ENCODE data around the gene HEBP1.

The HEBP1 gene

DNA sequence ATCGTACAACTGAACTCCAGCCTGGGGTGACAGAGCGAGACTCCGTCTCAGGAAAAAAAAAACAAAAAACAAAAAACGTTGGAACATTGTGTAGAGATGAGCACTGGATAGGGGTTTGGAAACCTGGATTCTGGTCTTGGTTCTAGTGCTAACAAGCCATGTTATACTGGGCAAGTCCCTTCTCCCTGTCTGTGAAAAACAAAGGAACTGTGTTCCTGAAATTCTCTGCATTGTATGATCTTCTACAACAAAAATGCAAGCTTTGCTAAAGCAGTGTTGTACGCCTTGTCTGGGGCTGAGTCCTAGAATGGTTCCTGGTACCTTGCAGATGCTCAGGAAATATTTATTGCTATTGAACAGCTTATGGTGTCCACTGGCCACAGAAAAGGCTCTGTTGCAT lies 61.5 kb downstream of the HEBP1 start:
- H3K27ac ChIP-seq (ENCODE audit: low read depth, low read length): peak overlapping the region; percentile 53
- no peak overlapping the region for H3K23ac ChIP-seq (ENCODE audit: low read length)
- no peak overlapping the region for H3K4me2 ChIP-seq (ENCODE audit: low read length)
- peaks cover 2% of the 10 kb centered on the region for H3K79me2 ChIP-seq (ENCODE audit: control insufficient read depth, insufficient read depth, low read length, poor library complexity)
- peak overlapping the region; percentile 77 for H2BK120ac ChIP-seq (ENCODE audit: insufficient read depth, low read length, poor library complexity)
- no peak overlapping the region for H2AK5ac ChIP-seq (ENCODE audit: low read length)
- no peak overlapping the region for H3K9ac ChIP-seq (ENCODE audit: low read length)
- no peak overlapping the region for H4K8ac ChIP-seq (ENCODE audit: low read depth, low read length)
- no peak overlapping the region for H2AFZ ChIP-seq (ENCODE audit: insufficient read depth, low read length, poor library complexity)
- peak overlapping the region; percentile 76 for H4K91ac ChIP-seq (ENCODE audit: low read depth, low read length)
- H3K27me3 ChIP-seq (ENCODE audit: insufficient read depth, low read length): no peaks in the 10 kb centered on the region
- H3K18ac ChIP-seq (ENCODE audit: low read length): no peak overlapping the region
- no CpG with 5 or more reads among the region's 5 CpGs for WGBS (ENCODE audit: extremely low coverage, insufficient coverage, insufficient read length)
- H3K14ac ChIP-seq (ENCODE audit: low read length): no peak overlapping the region
- no peaks in the 10 kb centered on the region for H3K9me3 ChIP-seq (ENCODE audit: insufficient read depth, low read depth, low read length)
- H3K4me1 ChIP-seq (ENCODE audit: control insufficient read depth in 1 of 2, insufficient read depth in 2 of 2, low read length in 2 of 2): peaks cover 12 to 25% of the 10 kb centered on the region in 2 experiments
- H3K4me3 ChIP-seq (ENCODE audit: low read depth, low read length): no peak overlapping the region
- peaks cover 12% of the 10 kb centered on the region for H3K79me1 ChIP-seq (ENCODE audit: low read length)
- H3K36me3 ChIP-seq (ENCODE audit: control insufficient read depth in 1 of 2, insufficient read depth in 2 of 2, low read length in 2 of 2): peaks cover 0 to 2% of the 10 kb centered on the region in 2 experiments
- no peak overlapping the region for H3K4ac ChIP-seq (ENCODE audit: low read depth, low read length)
- no peak overlapping the region for H4K12ac ChIP-seq (ENCODE audit: low read depth, low read length)
- peak overlapping the region; percentile 53 for H2BK12ac ChIP-seq (ENCODE audit: low read length)
- H2BK5ac ChIP-seq (ENCODE audit: low read depth, low read length, poor library complexity): peak overlapping the region; percentile 73
- DNase-seq: peak; percentile 36 to 84

DNA sequence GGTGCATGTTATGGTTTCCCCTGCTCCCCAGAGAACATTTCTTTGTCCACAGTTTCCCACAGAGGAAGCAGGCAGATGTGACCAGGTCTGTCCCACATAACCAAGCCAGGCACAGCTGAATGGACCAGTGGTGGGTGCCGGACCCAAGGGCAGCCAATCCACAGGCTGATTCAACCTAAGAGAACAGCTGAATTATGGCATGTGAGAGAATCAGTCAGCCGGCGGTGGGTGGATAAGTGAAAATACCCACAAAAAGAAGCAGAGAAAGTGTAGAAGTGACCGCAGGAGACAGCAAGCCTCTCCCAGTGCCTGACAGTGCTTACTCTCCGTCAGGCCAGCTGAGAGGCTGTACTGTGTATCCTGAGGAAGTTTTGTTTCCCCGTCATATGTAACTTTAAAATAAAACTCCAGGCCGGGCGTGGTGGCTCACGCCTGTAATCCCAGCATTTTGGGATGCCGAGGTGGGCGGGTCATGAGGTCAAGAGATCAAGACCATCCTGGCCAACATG lies 63.0 kb downstream of the HEBP1 start:
- Histone ChIP-seq H2AK5ac (ENCODE audit: low read length) (peak overlapping the region; percentile 95), H3K18ac (ENCODE audit: low read length) (no peak overlapping the region), H3K4me1 (ENCODE audit: control insufficient read depth in 1 of 2, insufficient read depth in 2 of 2, low read length in 2 of 2) (peaks cover 12 to 23% of the 10 kb centered on the region in 2 experiments), H3K23ac (ENCODE audit: low read length) (no peak overlapping the region), H4K91ac (ENCODE audit: low read depth, low read length) (peak overlapping the region; percentile 55), H3K4me3 (ENCODE audit: low read depth, low read length) (no peak overlapping the region), H2BK5ac (ENCODE audit: low read depth, low read length, poor library complexity) (peak overlapping the region; percentile 49), H3K36me3 (ENCODE audit: control insufficient read depth in 1 of 2, insufficient read depth in 2 of 2, low read length in 2 of 2) (peaks cover 0 to 2% of the 10 kb centered on the region in 2 experiments), H3K9me3 (ENCODE audit: insufficient read depth, low read depth, low read length) (no peaks in the 10 kb centered on the region), H3K4ac (ENCODE audit: low read depth, low read length) (no peak overlapping the region), H3K27ac (ENCODE audit: low read depth, low read length) (no peak overlapping the region), H2BK120ac (ENCODE audit: insufficient read depth, low read length, poor library complexity) (peak overlapping the region; percentile 66), H4K8ac (ENCODE audit: low read depth, low read length) (no peak overlapping the region), H3K14ac (ENCODE audit: low read length) (peak overlapping the region; percentile 77), H3K27me3 (ENCODE audit: insufficient read depth, low read length) (no peaks in the 10 kb centered on the region), H3K79me2 (ENCODE audit: control insufficient read depth, insufficient read depth, low read length, poor library complexity) (peaks cover 2% of the 10 kb centered on the region), H2BK12ac (ENCODE audit: low read length) (peak overlapping the region; percentile 96), H3K9ac (ENCODE audit: low read length) (no peak overlapping the region), H3K79me1 (ENCODE audit: low read length) (peaks cover 12% of the 10 kb centered on the region), H4K12ac (ENCODE audit: low read depth, low read length) (peak overlapping the region; percentile 30), H3K4me2 (ENCODE audit: low read length) (no peak overlapping the region), H2AFZ (ENCODE audit: insufficient read depth, low read length, poor library complexity) (no peak overlapping the region)
- WGBS (ENCODE audit: extremely low coverage, insufficient coverage, insufficient read length): no CpG with 5 or more reads among the region's 11 CpGs
- no peak for DNase-seq

DNA sequence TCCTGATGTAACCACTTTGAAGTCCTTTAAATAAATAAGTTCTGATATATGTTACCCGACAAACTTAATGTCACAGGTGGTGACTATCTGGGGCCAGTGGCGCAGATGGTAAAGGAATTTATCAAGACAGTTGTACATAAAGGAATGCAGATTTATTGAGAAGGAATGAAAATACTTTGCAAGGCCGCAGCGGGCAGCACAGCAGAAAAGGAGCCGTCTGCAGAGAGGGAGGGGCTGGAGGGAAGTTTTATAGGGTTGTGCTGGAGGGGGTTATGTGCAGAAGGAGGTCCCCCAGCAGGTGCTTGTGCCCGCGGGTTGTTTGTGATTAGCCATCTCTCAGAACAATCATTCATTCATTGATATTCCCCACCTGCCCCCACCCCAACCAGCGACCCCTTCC lies 65.5 kb downstream of the HEBP1 start:
- H3K79me2 ChIP-seq (ENCODE audit: control insufficient read depth, insufficient read depth, low read length, poor library complexity): no peaks in the 10 kb centered on the region
- H3K4me1 ChIP-seq (ENCODE audit: control insufficient read depth in 1 of 2, insufficient read depth in 2 of 2, low read length in 2 of 2): peaks cover 7 to 21% of the 10 kb centered on the region in 2 experiments
- H2AK5ac ChIP-seq (ENCODE audit: low read length): no peak overlapping the region
- H3K23ac ChIP-seq (ENCODE audit: low read length): no peak overlapping the region
- H3K27ac ChIP-seq (ENCODE audit: low read depth, low read length): peak overlapping the region; percentile 55
- no peak overlapping the region for H3K14ac ChIP-seq (ENCODE audit: low read length)
- H3K9ac ChIP-seq (ENCODE audit: low read length): no peak overlapping the region
- peaks cover 2% of the 10 kb centered on the region for H3K9me3 ChIP-seq (ENCODE audit: insufficient read depth, low read depth, low read length)
- H2BK120ac ChIP-seq (ENCODE audit: insufficient read depth, low read length, poor library complexity): no peak overlapping the region
- H3K18ac ChIP-seq (ENCODE audit: low read length): no peak overlapping the region
- no CpG with 5 or more reads among the region's 8 CpGs for WGBS (ENCODE audit: extremely low coverage, insufficient coverage, insufficient read length)
- no peaks in the 10 kb centered on the region for H3K27me3 ChIP-seq (ENCODE audit: insufficient read depth, low read length)
- H2AFZ ChIP-seq (ENCODE audit: insufficient read depth, low read length, poor library complexity): no peak overlapping the region
- no peak overlapping the region for H3K4ac ChIP-seq (ENCODE audit: low read depth, low read length)
- no peak overlapping the region for H4K8ac ChIP-seq (ENCODE audit: low read depth, low read length)
- no peak overlapping the region for H3K4me3 ChIP-seq (ENCODE audit: low read depth, low read length)
- H4K12ac ChIP-seq (ENCODE audit: low read depth, low read length): no peak overlapping the region
- peaks cover 7% of the 10 kb centered on the region for H3K79me1 ChIP-seq (ENCODE audit: low read length)
- DNase-seq: no peak
- no peak overlapping the region for H2BK12ac ChIP-seq (ENCODE audit: low read length)
- H3K4me2 ChIP-seq (ENCODE audit: low read length): no peak overlapping the region
- H2BK5ac ChIP-seq (ENCODE audit: low read depth, low read length, poor library complexity): peak overlapping the region; percentile 12
- H4K91ac ChIP-seq (ENCODE audit: low read depth, low read length): no peak overlapping the region
- peaks cover 2% of the 10 kb centered on the region in 2 experiments for H3K36me3 ChIP-seq (ENCODE audit: control insufficient read depth in 1 of 2, insufficient read depth in 2 of 2, low read length in 2 of 2)

DNA sequence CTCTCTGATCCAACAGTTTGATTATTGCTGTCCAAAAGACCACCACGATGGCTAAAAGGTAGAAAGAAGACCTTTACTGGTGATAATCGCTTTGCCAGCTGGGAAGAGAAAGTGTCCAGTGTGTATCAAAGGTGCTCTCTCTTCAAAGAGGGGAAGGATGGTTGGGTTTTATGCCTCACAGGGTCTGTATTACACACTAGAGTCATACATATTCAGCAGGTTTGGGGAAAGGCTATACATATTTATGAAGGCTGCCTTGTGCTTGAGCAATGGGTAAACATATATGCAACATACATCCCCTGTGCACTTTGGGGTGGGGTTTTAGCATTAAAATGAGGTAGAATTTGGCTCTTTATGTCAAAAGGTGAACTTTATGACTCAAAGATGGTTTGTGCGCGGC lies 66.3 kb downstream of the HEBP1 start:
- no peaks in the 10 kb centered on the region for H3K79me2 ChIP-seq (ENCODE audit: control insufficient read depth, insufficient read depth, low read length, poor library complexity)

More for the DNA sequence above, 66.3 kb downstream of the HEBP1 start:
- Histone ChIP-seq H4K91ac (ENCODE audit: low read depth, low read length) (no peak overlapping the region), H2BK5ac (ENCODE audit: low read depth, low read length, poor library complexity) (no peak overlapping the region), H4K12ac (ENCODE audit: low read depth, low read length) (no peak overlapping the region), H3K23ac (ENCODE audit: low read length) (no peak overlapping the region), H3K4me3 (ENCODE audit: low read depth, low read length) (no peak overlapping the region), H3K27me3 (ENCODE audit: insufficient read depth, low read length) (no peaks in the 10 kb centered on the region), H3K4ac (ENCODE audit: low read depth, low read length) (no peak overlapping the region), H2AK5ac (ENCODE audit: low read length) (no peak overlapping the region), H3K9me3 (ENCODE audit: insufficient read depth, low read depth, low read length) (peaks cover 2% of the 10 kb centered on the region), H3K18ac (ENCODE audit: low read length) (no peak overlapping the region), H3K36me3 (ENCODE audit: control insufficient read depth in 1 of 2, insufficient read depth in 2 of 2, low read length in 2 of 2) (peaks cover 2% of the 10 kb centered on the region in 2 experiments), H2BK12ac (ENCODE audit: low read length) (no peak overlapping the region), H4K8ac (ENCODE audit: low read depth, low read length) (no peak overlapping the region), H3K14ac (ENCODE audit: low read length) (no peak overlapping the region), H3K4me2 (ENCODE audit: low read length) (no peak overlapping the region), H2AFZ (ENCODE audit: insufficient read depth, low read length, poor library complexity) (no peak overlapping the region), H3K4me1 (ENCODE audit: control insufficient read depth in 1 of 2, insufficient read depth in 2 of 2, low read length in 2 of 2) (peaks cover 2 to 18% of the 10 kb centered on the region in 2 experiments), H3K27ac (ENCODE audit: low read depth, low read length) (peak overlapping the region; percentile 55), H3K9ac (ENCODE audit: low read length) (no peak overlapping the region), H2BK120ac (ENCODE audit: insufficient read depth, low read length, poor library complexity) (no peak overlapping the region), H3K79me1 (ENCODE audit: low read length) (peaks cover 4% of the 10 kb centered on the region)
- no peak for DNase-seq
- WGBS (ENCODE audit: extremely low coverage, insufficient coverage, insufficient read length): no CpG with 5 or more reads among the region's 4 CpGs
